Osteoblast (primary cell): Measurements from ENCODE around the gene ADAMTS4. TPM values are rescaled to one million over a fixed set of nuclear protein-coding genes. Genes with fewer than 3 reads are reported as not detected.

ENCODE experiments used
- DNase-seq: peaks from one replicate; pipeline ENCODE4 v3.0.0; 2011; ENCODE audit warnings: low spot score, mixed read lengths; ENCODE audit not compliant: insufficient read length; ENCODE audit errors: missing footprints
- H2AFZ ChIP-seq: 2 replicates; pipeline ENCODE4 v1.6.0; 2011; ENCODE audit warnings: mild to moderate bottlenecking, low read length
- H3K27ac ChIP-seq: 2 replicates; pipeline ENCODE4 v1.5.1; 2011; ENCODE audit warnings: mild to moderate bottlenecking, low read depth, low read length, moderate library complexity
- H3K27me3 ChIP-seq: 2 replicates; pipeline ENCODE4 v1.6.0; 2012; ENCODE audit warnings: mild to moderate bottlenecking, control low read depth, inconsistent platforms, low read length, moderate library complexity; ENCODE audit not compliant: insufficient read depth
- H3K36me3 ChIP-seq: 2 replicates; pipeline ENCODE4 v1.5.1; 2011; ENCODE audit warnings: mild to moderate bottlenecking, low read length, control low read depth, moderate library complexity; ENCODE audit not compliant: insufficient read depth
- H3K4me1 ChIP-seq: 2 replicates; pipeline ENCODE4 v1.5.1; 2011; ENCODE audit warnings: mild to moderate bottlenecking, low read length, control low read depth, moderate library complexity; ENCODE audit not compliant: insufficient read depth
- H3K4me2 ChIP-seq: 2 replicates; pipeline ENCODE4 v1.6.0; 2011; ENCODE audit warnings: mild to moderate bottlenecking, low read length; ENCODE audit not compliant: insufficient read depth
- H3K4me3 ChIP-seq: fragments of 200-600 bp; sonication (generic); 3 replicates; pipeline ENCODE4 v1.5.1; 2012; ENCODE audit warnings: mild to moderate bottlenecking, low read length, inconsistent platforms; ENCODE audit not compliant: insufficient read depth
- H3K79me2 ChIP-seq: 2 replicates; pipeline ENCODE4 v1.6.0; 2012; ENCODE audit warnings: mild to moderate bottlenecking, low read length, control low read depth, inconsistent platforms; ENCODE audit not compliant: insufficient read depth
- H3K9me3 ChIP-seq: 2 replicates; pipeline ENCODE4 v1.5.1; 2011; ENCODE audit warnings: low read depth, low read length, control low read depth
- H4K20me1 ChIP-seq: 2 replicates; pipeline ENCODE4 v1.6.0; 2012; ENCODE audit warnings: mild to moderate bottlenecking, low read length, control low read depth; ENCODE audit not compliant: insufficient read depth
- total RNA-seq: library from RNA; depleted of rRNA; stranded (reverse); fragments of >200 nt; gene quantifications from 2 replicates; pipeline ENCODE4 v1.2.3, GENCODE V29; 2012
- TF ChIP-seq, protein P1 (sequence below): IDR thresholded peaks from 2 replicates; pipeline ENCODE4 v1.5.1; 2011; ENCODE audit warnings: mild to moderate bottlenecking, low read depth, low read length, moderate library complexity; ENCODE audit errors: extremely low read depth

ADAMTS4 gene
- total RNA-seq, 1 donor = 1.4 TPM

DNA sequence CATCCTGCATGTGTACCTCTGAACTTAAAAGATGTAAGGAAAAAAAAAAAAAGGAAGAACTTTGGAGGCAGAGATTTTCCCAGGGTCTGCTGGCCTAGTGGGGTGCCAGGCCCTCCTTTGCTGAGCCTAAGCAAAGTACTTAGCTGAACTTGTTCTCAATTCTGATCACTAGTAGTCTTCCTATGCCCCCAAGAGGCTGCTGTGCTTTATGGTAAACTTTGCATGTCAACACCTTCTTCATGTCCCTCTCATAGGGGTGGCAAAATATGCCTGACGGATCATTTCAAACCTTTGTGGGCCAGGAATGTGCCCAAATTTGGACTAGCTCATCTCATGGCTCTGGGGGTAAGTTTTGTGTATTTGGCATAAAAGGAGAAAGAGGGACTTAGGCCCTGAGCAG lies 41.0 kb downstream of the ADAMTS4 start:
- no peaks in the 10 kb centered on the region for H3K9me3 ChIP-seq
- TF ChIP-seq, protein P1, sequence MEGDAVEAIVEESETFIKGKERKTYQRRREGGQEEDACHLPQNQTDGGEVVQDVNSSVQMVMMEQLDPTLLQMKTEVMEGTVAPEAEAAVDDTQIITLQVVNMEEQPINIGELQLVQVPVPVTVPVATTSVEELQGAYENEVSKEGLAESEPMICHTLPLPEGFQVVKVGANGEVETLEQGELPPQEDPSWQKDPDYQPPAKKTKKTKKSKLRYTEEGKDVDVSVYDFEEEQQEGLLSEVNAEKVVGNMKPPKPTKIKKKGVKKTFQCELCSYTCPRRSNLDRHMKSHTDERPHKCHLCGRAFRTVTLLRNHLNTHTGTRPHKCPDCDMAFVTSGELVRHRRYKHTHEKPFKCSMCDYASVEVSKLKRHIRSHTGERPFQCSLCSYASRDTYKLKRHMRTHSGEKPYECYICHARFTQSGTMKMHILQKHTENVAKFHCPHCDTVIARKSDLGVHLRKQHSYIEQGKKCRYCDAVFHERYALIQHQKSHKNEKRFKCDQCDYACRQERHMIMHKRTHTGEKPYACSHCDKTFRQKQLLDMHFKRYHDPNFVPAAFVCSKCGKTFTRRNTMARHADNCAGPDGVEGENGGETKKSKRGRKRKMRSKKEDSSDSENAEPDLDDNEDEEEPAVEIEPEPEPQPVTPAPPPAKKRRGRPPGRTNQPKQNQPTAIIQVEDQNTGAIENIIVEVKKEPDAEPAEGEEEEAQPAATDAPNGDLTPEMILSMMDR = no peak
- peaks cover 27% of the 10 kb centered on the region for H3K36me3 ChIP-seq

DNA sequence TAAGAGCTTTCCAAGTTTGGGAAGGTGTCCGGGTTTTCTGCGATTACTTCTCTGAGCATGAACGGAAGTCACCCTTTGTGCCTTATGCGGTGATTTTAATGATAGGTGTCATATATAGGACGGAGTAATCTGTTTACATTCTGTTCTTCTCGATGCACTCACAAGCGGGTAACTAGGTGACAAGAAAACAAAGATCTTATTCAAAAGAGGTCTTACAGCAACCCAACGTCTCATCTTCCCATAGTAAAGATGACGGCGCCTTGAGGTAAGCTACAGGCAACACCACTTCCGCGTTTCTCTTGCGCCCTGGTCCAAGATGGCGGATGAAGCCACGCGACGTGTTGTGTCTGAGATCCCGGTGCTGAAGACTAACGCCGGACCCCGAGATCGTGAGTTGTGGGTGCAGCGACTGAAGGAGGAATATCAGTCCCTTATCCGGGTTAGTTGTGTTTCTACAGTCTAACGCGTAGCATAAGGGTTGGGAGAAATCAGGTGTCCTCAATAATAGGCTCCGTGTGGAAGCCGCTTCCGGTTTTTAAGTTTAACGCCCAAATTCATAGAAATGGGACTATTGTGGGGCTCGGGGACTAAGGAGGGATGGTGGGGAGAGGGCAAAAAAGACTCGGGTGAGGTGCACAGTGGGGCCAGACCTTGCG lies 45.0 kb downstream of the ADAMTS4 start, which contains the start of gene UFC1:
UFC1 (plus strand) TSS at position 297 of the 656 bp plus-strand sequence; CDS start at position 317, 20 bp downstream.
- DNase-seq = peak; percentile 95
- Histone ChIP-seq H3K4me2 (peak within 1 kb of the TSS; percentile 80), H3K27me3 (no peaks in the 10 kb centered on the region), H3K4me1 (peaks cover 10% of the 10 kb centered on the region), H3K27ac (peak within 1 kb of the TSS; percentile 97), H4K20me1 (no peaks in the 10 kb centered on the region), H3K9me3 (no peaks in the 10 kb centered on the region), H2AFZ (peak within 1 kb of the TSS; percentile 92), H3K79me2 (peaks cover 17% of the 10 kb centered on the region), H3K4me3 (peak within 1 kb of the TSS; percentile 89), H3K36me3 (peaks cover 16% of the 10 kb centered on the region)
- TF ChIP-seq, protein P1 = no peak

More for the DNA sequence above, 41.0 kb downstream of the ADAMTS4 start:
- DNase-seq = no peak
- Histone ChIP-seq H3K4me1 (peaks cover 20% of the 10 kb centered on the region), H3K79me2 (peaks cover 37% of the 10 kb centered on the region), H3K27me3 (no peaks in the 10 kb centered on the region), H3K27ac (peak overlapping the region; percentile 93), H3K4me3 (no peak overlapping the region), H4K20me1 (no peaks in the 10 kb centered on the region), H3K4me2 (no peak overlapping the region), H2AFZ (no peak overlapping the region)

DNA sequence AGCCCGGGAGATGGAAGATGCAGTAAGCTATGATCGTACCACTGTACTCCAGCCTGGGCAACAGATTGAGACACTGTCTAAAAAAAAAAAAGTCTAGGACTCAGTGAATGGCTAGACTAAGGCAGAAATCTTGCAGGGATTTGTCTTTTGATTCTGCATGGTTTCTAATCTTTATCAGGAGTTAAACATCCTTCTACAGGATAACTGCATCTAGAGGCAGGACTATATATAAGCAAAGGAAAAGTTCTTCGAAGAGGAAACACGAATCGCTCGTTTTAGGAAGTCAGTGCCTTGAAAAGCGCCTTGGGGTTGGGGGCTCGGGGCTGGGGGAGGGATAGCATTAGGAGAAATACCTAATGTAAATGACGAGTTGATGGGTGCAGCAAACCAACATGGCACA lies 45.7 kb downstream of the ADAMTS4 start:
- no peak for DNase-seq
- Histone ChIP-seq H3K4me1 (peaks cover 6% of the 10 kb centered on the region), H2AFZ (peak overlapping the region; percentile 85), H3K27ac (no peak overlapping the region), H4K20me1 (no peaks in the 10 kb centered on the region), H3K36me3 (peaks cover 10% of the 10 kb centered on the region), H3K27me3 (no peaks in the 10 kb centered on the region), H3K4me3 (peak overlapping the region; percentile 89), H3K79me2 (peaks cover 17% of the 10 kb centered on the region), H3K9me3 (no peaks in the 10 kb centered on the region), H3K4me2 (peak overlapping the region; percentile 80)
- TF ChIP-seq, protein P1 = no peak

DNA sequence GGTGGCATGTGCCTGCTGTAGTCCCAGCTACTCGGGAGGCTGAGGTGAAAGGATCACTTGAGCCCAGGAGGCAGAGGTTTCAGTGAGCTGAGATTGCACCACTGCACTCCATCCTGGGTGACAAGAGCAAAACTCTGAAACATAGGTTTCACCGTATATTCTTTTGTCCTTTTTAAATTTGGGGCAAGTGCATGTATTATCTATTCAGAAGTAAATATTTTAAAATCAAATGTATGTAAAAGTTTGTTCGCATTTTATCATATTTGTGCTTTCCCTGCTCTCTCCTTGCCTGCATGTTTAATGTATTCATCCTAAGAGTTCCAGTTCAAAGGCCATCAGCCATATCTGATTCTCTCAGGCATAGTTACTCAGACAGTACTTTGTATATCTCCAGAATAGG lies 53.0 kb downstream of the ADAMTS4 start:
- Histone ChIP-seq H2AFZ (no peak overlapping the region), H3K27ac (no peak overlapping the region), H3K4me3 (no peak overlapping the region), H3K9me3 (no peaks in the 10 kb centered on the region), H3K36me3 (no peaks in the 10 kb centered on the region), H3K79me2 (no peaks in the 10 kb centered on the region), H3K4me1 (no peaks in the 10 kb centered on the region), H4K20me1 (no peaks in the 10 kb centered on the region), H3K27me3 (no peaks in the 10 kb centered on the region), H3K4me2 (no peak overlapping the region)
- DNase-seq = no peak
- TF ChIP-seq, protein P1 = no peak
